Posterior cingulate gyrus (tissue), 11 donors: ENCODE data around the gene SERPINA1.

Experiments
- DNase-seq, 10 donors: peaks; one replicate each; pipeline versions ENCODE4 v3.0.0 to v3.0.0-alpha.2; 2020 to 2021; ENCODE audit warnings: mixed read lengths in 3 of 10
- intact Hi-C: fragments of 100-400 bp; cut with DNase I; formaldehyde crosslinking; loops from one replicate; pipeline ENCODE4 v1.15.1; 2023

SERPINA1 gene

DNA sequence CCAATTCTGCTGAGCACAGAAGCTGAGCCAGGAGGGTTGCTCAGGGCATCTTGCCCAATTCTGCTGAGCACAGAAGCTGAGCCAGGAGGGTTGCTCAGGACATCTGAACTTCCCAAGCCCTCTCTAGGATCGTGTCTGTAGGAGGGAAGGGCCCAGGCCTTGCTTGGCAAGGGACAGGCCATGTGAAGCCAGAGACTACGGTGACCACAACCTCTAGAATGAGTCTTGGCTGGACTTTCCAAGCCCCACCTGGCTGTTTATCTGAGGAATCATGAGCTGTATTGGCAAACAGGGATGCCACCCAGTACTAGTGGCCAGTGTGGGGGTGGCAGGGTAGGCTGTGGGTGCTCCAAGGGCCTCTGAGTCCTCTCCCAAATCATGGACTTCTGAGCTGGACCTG is 57.5 kb downstream of the SERPINA1 start:
- DNase-seq, result no peak

DNA sequence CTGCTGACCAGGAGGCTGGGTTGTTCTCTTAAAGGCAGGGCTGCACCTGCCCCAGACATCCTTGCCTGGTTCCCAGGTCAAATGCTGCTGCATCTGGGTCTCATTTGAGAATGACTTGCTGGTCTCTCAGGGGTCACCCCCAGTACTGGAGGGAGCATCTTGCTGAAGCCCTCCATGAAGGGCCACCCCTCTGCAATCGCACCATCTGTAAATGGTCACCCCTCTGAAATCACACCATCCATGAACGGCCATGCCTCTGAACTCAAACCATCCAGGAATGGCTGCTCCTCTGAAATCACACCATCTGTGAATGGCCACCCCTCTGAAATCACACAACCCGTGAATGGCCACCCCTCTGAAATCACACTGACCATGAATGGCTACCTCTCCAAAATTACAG is 58.0 kb downstream of the SERPINA1 start:
- DNase-seq, result no peak
- intact Hi-C loops, result no loop called here

More for the DNA sequence above, 57.5 kb downstream of the SERPINA1 start:
- intact Hi-C loops, result no loop called here

GRCh38 chr14:94329857-94330256 is 58.5 kb downstream of the SERPINA1 start:
- intact Hi-C loops, result no loop called here
- no peak for DNase-seq

DNA sequence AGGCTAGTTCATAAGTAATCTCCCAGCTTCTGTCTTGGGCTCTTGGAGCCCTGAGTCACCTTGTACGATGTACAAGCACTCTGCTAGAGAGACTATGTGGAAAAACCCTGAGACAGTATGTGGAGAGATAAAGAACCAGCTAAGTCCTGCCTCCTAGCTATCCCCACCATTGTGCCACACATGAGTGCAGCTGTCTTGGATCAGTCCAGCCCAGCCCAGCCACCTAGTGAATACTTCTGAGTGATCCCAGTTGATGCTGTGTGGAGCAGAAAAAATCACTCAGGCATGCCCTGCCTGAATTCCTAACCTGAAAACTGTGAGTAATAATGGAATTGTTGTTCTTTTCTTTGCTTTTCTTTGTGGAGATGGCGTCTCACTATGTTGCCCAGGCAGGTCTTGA is 60.2 kb downstream of the SERPINA1 start:
- no peak for DNase-seq
- intact Hi-C loops, result no loop called here
